Endothelial cell of umbilical vein (primary cell): Measurements from ENCODE around the gene GNAT1. TPM values are rescaled to one million over a fixed set of nuclear protein-coding genes. Genes with fewer than 3 reads are reported as not detected.

Experiments used
- BruUV-seq: library from RNA; stranded (reverse); fragments of 400-500 nt; replicated peaks from 2 replicates; lab custom pipeline; 2021; lab: Mats Ljungman, UMichigan
- CTCF ChIA-PET: fragments of 300-600, 350-600 bp; sonication (Branson Sonifier 250); formaldehyde crosslinking; loops from one replicate; lab custom pipeline; 2021; ENCODE audit warnings: antibody characterized with exemption, inconsistent platforms; lab: Charles Lee
- POLR2A ChIA-PET: fragments of 300-600, 350-600 bp; sonication (Branson Sonifier 250); formaldehyde crosslinking; loops from one replicate; lab custom pipeline; 2021; ENCODE audit warnings: antibody characterized with exemption, inconsistent platforms; lab: Charles Lee
- DNase-seq: peaks from one replicate; pipeline ENCODE4 v3.0.0-alpha.2; 2011; ENCODE audit warnings: low read depth, low spot score
- FAIRE-seq: peaks from 2 replicates; lab custom pipeline; 2011; peaks lifted over from hg19 to GRCh38; lab: Jason Lieb, UNC
- H2AFZ ChIP-seq: 2 replicates; pipeline ENCODE4 v1.6.0; 2012; ENCODE audit warnings: low read depth, low read length, control low read depth, inconsistent platforms
- H3K27ac ChIP-seq: 2 replicates; pipeline ENCODE4 v1.5.1; 2011; ENCODE audit warnings: low read depth, mild to moderate bottlenecking, control low read depth, low read length, moderate library complexity; ENCODE audit not compliant: insufficient read depth
- H3K27me3 ChIP-seq, 2 experiments: 2 replicates each; pipeline versions ENCODE4 v1.6.0 to v1.6.1; 2011; ENCODE audit warnings: low read length in 2 of 2, mixed read lengths in 1 of 2; ENCODE audit not compliant: control insufficient read depth in 2 of 2, insufficient read depth in 2 of 2
- H3K36me3 ChIP-seq, 2 experiments: 2 replicates in 1 of 2; 3 replicates in 1 of 2; pipeline ENCODE4 v1.5.1; 2011; ENCODE audit warnings: low read length in 2 of 2, mild to moderate bottlenecking in 1 of 2, moderate library complexity in 1 of 2; ENCODE audit not compliant: control insufficient read depth in 2 of 2, insufficient read depth in 2 of 2; ENCODE audit errors: extremely low read depth in 1 of 2
- H3K4me1 ChIP-seq: 3 replicates; pipeline ENCODE4 v1.5.1; 2011; ENCODE audit warnings: mild to moderate bottlenecking, low read length; ENCODE audit not compliant: control insufficient read depth, insufficient read depth; ENCODE audit errors: extremely low read depth
- H3K4me2 ChIP-seq: 2 replicates; pipeline ENCODE4 v1.6.1; 2011; ENCODE audit warnings: low read length, control low read depth, mixed read lengths; ENCODE audit not compliant: insufficient read depth
- H3K4me3 ChIP-seq, 3 experiments: fragments of 200-600 bp in 1 of 3; sonication (generic), shearing (Covaris generic) in 1 of 3; replicated peaks in 1 of 3; 2 replicates each; pipeline ENCODE4 v1.5.1; 2011 to 2016; ENCODE audit warnings: control low read depth in 3 of 3, low read length in 3 of 3, mild to moderate bottlenecking in 2 of 3, inconsistent platforms in 1 of 3, low read depth in 1 of 3, moderate library complexity in 1 of 3; ENCODE audit not compliant: insufficient read depth in 1 of 3
- H3K79me2 ChIP-seq: 2 replicates; pipeline ENCODE4 v1.6.0; 2012; ENCODE audit warnings: low read length, inconsistent platforms; ENCODE audit not compliant: control insufficient read depth, insufficient read depth
- H3K9ac ChIP-seq: replicated peaks from 2 replicates; pipeline ENCODE3; 2011; ENCODE audit warnings: low read length, control low read depth; ENCODE audit not compliant: insufficient read depth; ENCODE audit errors: extremely low read depth
- H3K9me1 ChIP-seq: replicated peaks from 3 replicates; pipeline ENCODE4 v1.6.0; 2011; ENCODE audit warnings: mild to moderate bottlenecking, low read length; ENCODE audit not compliant: control insufficient read depth, insufficient read depth; ENCODE audit errors: extremely low read depth
- H3K9me3 ChIP-seq: replicated peaks from 2 replicates; pipeline ENCODE4 v1.5.1; 2012; ENCODE audit warnings: low read length, inconsistent platforms; ENCODE audit not compliant: control insufficient read depth, insufficient read depth
- H4K20me1 ChIP-seq: replicated peaks from 2 replicates; pipeline ENCODE3; 2011; ENCODE audit warnings: mild to moderate bottlenecking, low read length; ENCODE audit not compliant: control insufficient read depth, insufficient read depth; ENCODE audit errors: extremely low read depth
- EZH2 ChIP-seq: IDR thresholded peaks from 2 replicates; pipeline ENCODE4 v1.6.1; 2012; ENCODE audit warnings: borderline replicate concordance, low read depth, mild to moderate bottlenecking, moderate library complexity, low read length, inconsistent platforms; ENCODE audit not compliant: severe bottlenecking
- FOS ChIP-seq: IDR thresholded peaks from 2 replicates; pipeline ENCODE4 v1.6.1; 2011; ENCODE audit warnings: mild to moderate bottlenecking, low read length, moderate library complexity, borderline replicate concordance; ENCODE audit not compliant: insufficient read depth
- GATA2 ChIP-seq: IDR thresholded peaks from 2 replicates; pipeline ENCODE4 v1.7.0; 2011; ENCODE audit warnings: low read depth, mild to moderate bottlenecking, moderate library complexity, mixed read lengths, low read length; ENCODE audit not compliant: insufficient read length, insufficient read depth
- JUN ChIP-seq: IDR thresholded peaks from 2 replicates; pipeline ENCODE4 v1.6.1; 2011; ENCODE audit warnings: borderline replicate concordance, low read depth; ENCODE audit not compliant: insufficient read length, insufficient read depth
- MYC ChIP-seq: IDR thresholded peaks from one replicate; pipeline ENCODE4 v1.6.1; 2011; ENCODE audit warnings: mild to moderate bottlenecking, low read depth, low read length
- POLR2A ChIP-seq: IDR thresholded peaks from 2 replicates; pipeline ENCODE4 v1.6.1; 2012; ENCODE audit warnings: low read depth, mild to moderate bottlenecking, control low read depth, low read length
- POLR2AphosphoS5 ChIP-seq: IDR thresholded peaks from 2 replicates; pipeline ENCODE4 v1.6.1; 2012; ENCODE audit warnings: low read depth, mild to moderate bottlenecking, control low read depth, low read length, moderate library complexity; ENCODE audit not compliant: insufficient read depth
- dilution Hi-C: fragments of 300-500 bp; cut with MboI; formaldehyde crosslinking; loops from one replicate; pipeline ENCODE4 v1.15.0; 2019; ENCODE audit warnings: low sequenced_read_pairs; ENCODE audit not compliant: extremely low pct_ligation_motif_present
- intact Hi-C: fragments of 100-400 bp; cut with micrococcal nuclease; formaldehyde crosslinking; loops from one replicate; pipeline ENCODE4 v1.10.0; 2022
- polyA plus RNA-seq, 4 experiments: library from polyadenylated mRNA; depleted of rRNA in 3 of 4; stranded (reverse) in 3 of 4; unstranded in 1 of 4; fragments of >200 nt; gene quantifications; 2 replicates each; pipeline versions ENCODE4 v1.2.1 to v1.2.3, GENCODE V29; 2011 to 2012; ENCODE audit warnings: missing spikeins in 1 of 4
- total RNA-seq: library from RNA; stranded (reverse); gene quantifications from 2 replicates; pipeline ENCODE4 v1.2.3, GENCODE V29; 2021
- TF ChIP-seq, protein P1 (sequence below), 2 donors: IDR thresholded peaks; 1 replicate in 1 of 2; 2 replicates in 1 of 2; pipeline ENCODE4 v1.5.1; 2011; ENCODE audit warnings: low read length in 2 of 2, mild to moderate bottlenecking in 2 of 2, moderate library complexity in 2 of 2, control low read depth in 1 of 2, inconsistent platforms in 1 of 2, low read depth in 1 of 2; ENCODE audit not compliant: insufficient read depth in 1 of 2; ENCODE audit errors: extremely low read depth in 1 of 2
- TF ChIP-seq, protein P2 (sequence below): IDR thresholded peaks from 2 replicates; pipeline ENCODE4 v1.6.1; 2011; ENCODE audit not compliant: insufficient read depth, insufficient read length

Gene GNAT1
- total and polyA plus RNA-seq, 2 donors (not counting 3 experiments of a cell fraction or from before 2014, with no cell fraction given): 0.77 TPM; not detected in 1

- Histone ChIP-seq H3K9me1 (no peaks in the 10 kb centered on the region), H3K36me3 (no peaks in the 10 kb centered on the region)
- CTCF ChIA-PET: interaction anchor here (1.2 to 10.5 kb wide), 5 partner anchors 12 to 45 kb away, joined by 4 to 314 read pairs (median 98); partner anchors contain the start of gene GNAT1
Measured at GRCh38 chr3:50230104-50230793, 38.8 kb downstream of the GNAT1 start.

More at GRCh38 chr3:50230104-50230793, 38.8 kb downstream of the GNAT1 start:
- BruUV-seq: no TSS peak
- H3K4me3 ChIP-seq: no peak overlapping the region
- H3K9ac ChIP-seq: no peak overlapping the region
- intact Hi-C loops (no loop called here), dilution Hi-C loops (no loop called here)
- no peak overlapping the region for H3K27ac ChIP-seq
- H3K79me2 ChIP-seq: peaks cover 2% of the 10 kb centered on the region
- H3K27me3 ChIP-seq: no peaks in the 10 kb centered on the region
- TF ChIP-seq, protein P1, sequence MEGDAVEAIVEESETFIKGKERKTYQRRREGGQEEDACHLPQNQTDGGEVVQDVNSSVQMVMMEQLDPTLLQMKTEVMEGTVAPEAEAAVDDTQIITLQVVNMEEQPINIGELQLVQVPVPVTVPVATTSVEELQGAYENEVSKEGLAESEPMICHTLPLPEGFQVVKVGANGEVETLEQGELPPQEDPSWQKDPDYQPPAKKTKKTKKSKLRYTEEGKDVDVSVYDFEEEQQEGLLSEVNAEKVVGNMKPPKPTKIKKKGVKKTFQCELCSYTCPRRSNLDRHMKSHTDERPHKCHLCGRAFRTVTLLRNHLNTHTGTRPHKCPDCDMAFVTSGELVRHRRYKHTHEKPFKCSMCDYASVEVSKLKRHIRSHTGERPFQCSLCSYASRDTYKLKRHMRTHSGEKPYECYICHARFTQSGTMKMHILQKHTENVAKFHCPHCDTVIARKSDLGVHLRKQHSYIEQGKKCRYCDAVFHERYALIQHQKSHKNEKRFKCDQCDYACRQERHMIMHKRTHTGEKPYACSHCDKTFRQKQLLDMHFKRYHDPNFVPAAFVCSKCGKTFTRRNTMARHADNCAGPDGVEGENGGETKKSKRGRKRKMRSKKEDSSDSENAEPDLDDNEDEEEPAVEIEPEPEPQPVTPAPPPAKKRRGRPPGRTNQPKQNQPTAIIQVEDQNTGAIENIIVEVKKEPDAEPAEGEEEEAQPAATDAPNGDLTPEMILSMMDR (IDR thresholded peaks at IDR 0.05; ENCODE audit: extremely low read depth in 1 of 2, insufficient read depth in 1 of 2, low read depth in 1 of 2, low read length in 2 of 2): no peak
- TF ChIP-seq FOS: no peak
- no peak for TF ChIP-seq POLR2AphosphoS5
- TF ChIP-seq GATA2: no peak
- no peak for TF ChIP-seq JUN
- no peak for TF ChIP-seq EZH2
- TF ChIP-seq POLR2A: no peak
- TF ChIP-seq, protein P2, sequence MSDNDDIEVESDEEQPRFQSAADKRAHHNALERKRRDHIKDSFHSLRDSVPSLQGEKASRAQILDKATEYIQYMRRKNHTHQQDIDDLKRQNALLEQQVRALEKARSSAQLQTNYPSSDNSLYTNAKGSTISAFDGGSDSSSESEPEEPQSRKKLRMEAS: no peak
- TF ChIP-seq MYC: no peak
- FAIRE-seq (no peak), DNase-seq (no peak)
- no peak overlapping the region for H3K4me2 ChIP-seq
- H3K4me1 ChIP-seq: peaks cover 13% of the 10 kb centered on the region
- no peaks in the 10 kb centered on the region for H4K20me1 ChIP-seq
- H2AFZ ChIP-seq: no peak overlapping the region
- H3K9me3 ChIP-seq: no peaks in the 10 kb centered on the region
- POLR2A ChIA-PET: interaction anchor here (1.0 kb wide), 1 partner anchor 13 kb away, joined by 3 read pairs; no protein-coding TSS in a partner anchor
